NCI-H345 (cell line): ENCODE data around the gene PTGES2.

Source experiments
- DNase-seq: peaks from one replicate; lab custom pipeline; 2025; lab: John Stamatoyannopoulos, UW

The PTGES2 gene

GRCh38 chr9:128153060-128153946 is 25.8 kb upstream of the PTGES2 start:
- DNase-seq = no peak

DNA sequence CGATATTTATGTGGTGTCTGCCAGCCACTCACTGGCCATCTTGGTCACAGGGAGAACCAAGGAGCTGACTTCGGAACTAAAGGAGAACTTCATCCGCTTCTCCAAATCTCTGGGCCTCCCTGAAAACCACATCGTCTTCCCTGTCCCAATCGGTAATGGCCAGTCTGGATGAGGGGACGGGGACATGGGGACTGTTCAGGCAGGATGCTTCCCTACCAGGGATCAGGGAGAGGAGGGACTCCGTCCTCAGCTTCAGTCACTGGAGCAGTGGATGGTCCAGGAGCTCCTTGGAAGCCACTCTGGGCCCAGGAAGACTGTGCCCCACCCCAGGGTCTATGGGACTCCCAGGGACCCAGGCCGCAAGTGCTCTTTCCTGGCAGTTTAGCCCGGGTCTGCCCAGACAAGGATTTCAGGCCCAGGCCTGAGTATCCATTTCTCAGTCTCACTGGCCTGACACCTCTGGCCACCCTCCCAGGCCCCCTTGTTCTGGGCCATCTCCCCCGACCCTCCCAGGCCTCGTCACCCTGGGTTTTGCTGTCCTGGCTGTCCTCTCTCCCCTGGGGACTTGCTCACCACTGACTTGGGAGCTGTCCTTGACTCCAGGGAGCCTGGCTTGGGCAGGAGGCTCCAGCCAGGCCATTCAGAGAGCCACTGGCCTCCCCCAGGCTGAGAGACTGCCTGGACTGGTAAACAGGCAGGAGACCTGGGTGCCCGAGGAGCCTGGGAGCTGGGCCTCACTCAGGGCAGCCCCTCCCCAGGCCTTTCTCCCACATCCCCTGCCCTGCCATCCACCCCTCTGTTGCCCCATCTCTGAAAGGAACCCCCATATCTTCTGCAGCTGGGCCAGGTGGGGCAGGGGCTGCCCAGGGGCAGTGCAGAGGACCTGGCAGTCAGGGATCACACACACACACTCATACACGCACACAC is 24.9 kb upstream of the PTGES2 start:
- no peak for DNase-seq

- DNase-seq = no peak
These were observed 24.0 kb upstream of the PTGES2 start for GRCh38 chr9:128151309-128152132.

DNA sequence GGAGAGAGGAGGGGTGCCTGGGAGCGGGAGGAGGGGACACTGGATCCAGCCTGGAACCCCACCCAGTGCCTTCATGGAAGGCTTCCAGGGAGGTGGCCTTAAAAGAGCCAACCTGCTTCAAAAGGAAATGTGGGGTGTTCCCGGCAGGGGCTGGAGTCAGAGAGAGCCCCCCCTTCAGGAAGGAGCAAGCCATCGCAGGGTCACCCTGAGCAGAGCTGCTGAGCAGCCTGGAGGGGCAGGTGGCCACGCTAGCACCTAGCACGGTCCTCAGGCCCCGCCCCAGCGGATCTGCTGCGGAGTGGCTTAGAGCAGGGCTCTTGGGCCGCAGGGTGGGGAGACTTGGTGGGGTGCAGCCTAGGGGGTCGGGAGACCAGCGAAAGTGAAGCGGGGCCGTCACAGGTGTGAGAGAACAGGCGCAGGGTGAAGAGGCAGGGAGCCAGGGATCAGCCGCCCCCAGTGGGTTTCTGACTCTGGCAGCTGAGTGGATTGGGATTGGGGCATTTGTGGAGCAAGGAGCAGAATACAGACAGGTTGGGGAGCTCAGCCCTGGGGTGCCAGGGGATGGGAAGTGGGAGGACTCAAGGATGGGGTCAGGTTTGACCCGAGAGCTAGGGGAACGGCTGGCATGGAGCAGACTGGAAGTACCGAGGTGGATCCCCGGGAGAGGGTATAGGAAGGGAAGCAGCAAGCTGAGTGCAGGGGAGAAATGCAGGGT is 23.2 kb upstream of the PTGES2 start:
- DNase-seq = no peak

GRCh38 chr9:128149951-128150593 is 22.5 kb upstream of the PTGES2 start:
- DNase-seq = no peak

DNA sequence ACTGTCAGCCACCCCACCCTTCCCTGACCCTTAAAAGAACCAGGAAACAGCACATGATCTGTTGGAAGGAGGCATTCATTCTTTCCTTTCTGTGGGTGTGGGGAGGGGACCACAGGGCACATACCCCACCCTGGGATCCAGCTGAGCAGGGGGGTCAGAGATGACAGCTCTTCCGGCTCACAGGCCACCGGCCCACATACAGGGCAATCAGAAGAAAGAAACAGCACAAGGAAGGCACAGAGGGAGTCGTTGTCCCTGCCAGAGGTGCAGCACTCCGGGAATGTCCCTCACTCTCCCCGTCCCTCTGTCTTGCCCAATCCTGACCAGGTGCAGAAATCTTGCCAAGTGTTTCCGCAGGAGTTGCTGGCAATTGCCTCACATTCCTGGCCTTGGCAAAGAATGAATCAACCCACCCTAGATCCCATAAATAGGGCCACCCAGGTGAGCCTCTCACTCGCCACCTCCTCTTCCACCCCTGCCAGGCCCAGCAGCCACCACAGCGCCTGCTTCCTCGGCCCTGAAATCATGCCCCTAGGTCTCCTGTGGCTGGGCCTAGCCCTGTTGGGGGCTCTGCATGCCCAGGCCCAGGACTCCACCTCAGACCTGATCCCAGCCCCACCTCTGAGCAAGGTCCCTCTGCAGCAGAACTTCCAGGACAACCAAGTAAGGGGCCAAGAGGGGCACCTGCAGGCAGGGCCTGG is 21.6 kb upstream of the PTGES2 start, which contains the start of gene LCN2:
LCN2 (plus strand) TSS at position 453 of the 701 bp plus-strand sequence; CDS start at position 526, 73 bp downstream.
- no peak for DNase-seq

DNA sequence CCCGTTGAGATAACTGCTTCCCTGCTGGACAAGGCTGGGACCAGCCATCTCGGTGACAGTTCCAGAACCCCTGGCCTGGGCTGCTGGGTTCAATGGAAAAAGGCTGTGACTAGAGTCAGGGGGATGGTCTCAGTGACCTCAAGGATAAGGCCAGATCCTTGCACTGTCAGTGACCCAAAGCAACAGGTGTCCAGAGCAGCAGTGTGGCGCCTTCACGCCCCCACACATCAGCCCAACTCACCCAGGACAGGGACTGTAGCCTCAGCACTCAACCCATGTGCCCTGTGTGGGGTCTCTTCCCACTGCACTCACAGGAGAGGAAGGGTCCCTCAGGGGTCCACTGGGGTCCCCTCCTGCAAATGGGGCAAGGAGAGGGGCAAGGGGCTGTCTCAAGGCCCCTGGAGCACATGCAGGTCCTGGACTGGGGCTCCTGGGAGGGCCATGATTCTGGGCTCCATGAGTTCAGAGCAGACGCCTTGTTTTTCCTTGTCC is 21.0 kb upstream of the PTGES2 start:
- DNase-seq = no peak

- DNase-seq = no peak
These were observed 19.1 kb upstream of the PTGES2 start for GRCh38 chr9:128146591-128147120.

GRCh38 chr9:128145951-128146351 is 18.4 kb upstream of the PTGES2 start:
- DNase-seq = no peak

- no peak for DNase-seq
These were observed 18.0 kb upstream of the PTGES2 start for GRCh38 chr9:128145536-128145935.

DNA sequence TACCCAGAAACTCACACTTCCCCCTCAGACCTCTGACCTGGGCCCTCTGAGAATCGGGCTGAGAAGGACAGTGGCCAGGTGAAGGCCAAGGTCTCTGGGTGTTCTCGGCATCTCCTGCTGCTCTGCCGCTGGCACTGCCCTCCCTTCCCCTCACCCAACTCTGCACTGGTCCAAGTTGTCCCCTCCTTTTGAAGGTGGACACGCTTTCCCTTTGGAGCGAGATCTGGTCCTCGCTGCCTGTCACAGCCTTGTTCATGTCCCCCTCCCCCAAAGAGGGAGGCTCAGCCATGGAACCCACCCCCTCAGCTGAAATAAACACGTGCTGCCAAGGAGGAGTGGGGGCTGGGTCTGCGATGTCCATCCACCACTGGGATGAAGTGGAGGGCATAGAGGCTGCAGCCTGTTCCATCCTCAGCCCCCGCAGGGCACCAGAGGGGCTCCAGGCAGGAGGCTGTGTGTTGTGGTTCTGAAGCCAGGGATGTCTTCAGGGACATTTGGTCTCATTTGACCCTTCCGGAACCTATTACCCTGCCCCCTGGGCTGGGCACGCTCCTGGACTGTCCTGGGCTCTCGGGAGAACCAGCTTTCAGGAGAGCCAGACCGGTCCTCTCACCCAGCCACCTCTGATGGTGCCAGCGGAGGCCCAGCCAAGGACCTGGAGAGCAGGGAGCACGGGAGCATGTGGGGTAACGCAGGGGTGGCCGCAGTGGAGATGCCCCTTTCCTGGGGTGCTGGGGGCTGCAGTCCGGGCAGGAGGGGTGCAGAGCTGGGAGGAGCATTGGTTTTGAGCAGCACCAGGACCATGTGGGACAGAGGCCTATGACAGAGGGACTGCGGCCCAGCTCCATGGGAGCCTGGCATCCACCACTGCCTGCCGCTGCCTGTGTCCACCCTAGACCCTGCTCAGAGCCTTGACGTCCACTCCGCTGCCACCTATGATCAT is 17.0 kb upstream of the PTGES2 start:
- no peak for DNase-seq

GRCh38 chr9:128143525-128144238 is 16.2 kb upstream of the PTGES2 start:
- no peak for DNase-seq

DNA sequence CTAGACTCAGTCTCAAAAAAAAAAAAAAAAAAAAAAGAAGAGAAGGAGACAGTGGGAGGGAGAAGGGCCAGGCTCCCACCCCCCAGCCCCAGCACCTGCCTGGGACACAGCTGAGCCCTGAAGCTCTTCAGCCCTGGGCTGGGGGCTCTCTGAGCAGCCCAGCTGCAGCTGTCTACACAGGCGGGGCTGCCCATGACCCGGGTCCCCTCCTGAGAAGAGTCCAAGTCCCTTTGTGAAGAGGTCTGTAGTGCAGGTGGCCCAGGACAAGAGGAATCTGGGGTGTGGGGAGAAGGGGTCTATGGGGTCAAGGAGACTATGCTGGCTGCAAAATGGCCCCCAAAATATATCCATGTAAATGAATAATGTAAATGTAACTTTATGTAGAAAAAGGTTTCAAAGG is 15.1 kb upstream of the PTGES2 start:
- no peak for DNase-seq

- DNase-seq = no peak
These were observed 14.5 kb upstream of the PTGES2 start for GRCh38 chr9:128142061-128142460.

- DNase-seq = no peak
These were observed 14.1 kb upstream of the PTGES2 start for GRCh38 chr9:128141604-128142003.

GRCh38 chr9:128139621-128140020 is 12.1 kb upstream of the PTGES2 start:
- DNase-seq = no peak

GRCh38 chr9:128138001-128138400 is 10.5 kb upstream of the PTGES2 start:
- no peak for DNase-seq
